WTC11 (cell line): ENCODE measurements around the gene RASD1. TPM values are rescaled to one million over a fixed set of nuclear protein-coding genes. Genes with fewer than 3 reads are reported as not detected.

Source experiments
- ATAC-seq: fragments of 200-7000 bp; cut with Tn5 transposase; 2 replicates; pipeline ENCODE4 v1.10.0; 2021; ENCODE audit warnings: mild to moderate bottlenecking, moderate library complexity
- CTCF ChIA-PET: fragments of 300-600 bp; sonication (Branson Sonifier 250); formaldehyde crosslinking; loops from one replicate; lab custom pipeline; 2021; ENCODE audit warnings: antibody characterized with exemption; lab: Charles Lee
- POLR2A ChIA-PET: fragments of 350-600 bp; sonication (Branson Sonifier 250); formaldehyde crosslinking; loops from one replicate; lab custom pipeline; 2021; ENCODE audit warnings: antibody characterized with exemption; lab: Charles Lee
- DNase-seq: peaks from one replicate; pipeline ENCODE4 v3.0.0; 2021; ENCODE audit warnings: low spot score
- H3K27ac Mint-ChIP-seq: 2 replicates; pipeline ENCODE4 v1.8.0; 2021; ENCODE audit warnings: mixed read lengths
- H3K27me3 Mint-ChIP-seq: 2 replicates; pipeline ENCODE4 v1.8.0; 2021; ENCODE audit warnings: low read depth, mild to moderate bottlenecking, moderate library complexity, mixed read lengths
- H3K36me3 Mint-ChIP-seq: 2 replicates; pipeline ENCODE4 v1.8.0; 2021; ENCODE audit warnings: mixed read lengths
- H3K4me1 Mint-ChIP-seq: 2 replicates; pipeline ENCODE4 v1.8.0; 2022; ENCODE audit warnings: mixed read lengths
- H3K4me3 Mint-ChIP-seq: 2 replicates; pipeline ENCODE4 v1.8.0; 2021; ENCODE audit warnings: mild to moderate bottlenecking, moderate library complexity, mixed read lengths
- H3K9me3 Mint-ChIP-seq: 2 replicates; pipeline ENCODE4 v1.8.0; 2021; ENCODE audit warnings: mixed read lengths
- ATF1 ChIP-seq: sonication (generic); formaldehyde crosslinking; IDR thresholded peaks from 2 replicates; pipeline ENCODE4 v1.8.1; 2023; ENCODE audit warnings: mild to moderate bottlenecking, moderate library complexity, missing genetic modification reagents
- ATF2 ChIP-seq: sonication (generic); formaldehyde crosslinking; IDR thresholded peaks from 2 replicates; pipeline ENCODE4 v1.8.1; 2022; ENCODE audit warnings: low read depth, missing genetic modification reagents, borderline replicate concordance
- ATF6 ChIP-seq: sonication (generic); formaldehyde crosslinking; IDR thresholded peaks from 2 replicates; pipeline ENCODE4 v1.8.1; 2023; ENCODE audit warnings: mild to moderate bottlenecking, missing genetic modification reagents
- E2F5 ChIP-seq: sonication (generic); formaldehyde crosslinking; IDR thresholded peaks from 2 replicates; pipeline ENCODE4 v1.8.1; 2022; ENCODE audit warnings: mild to moderate bottlenecking, moderate library complexity, missing genetic modification reagents
- EMX1 ChIP-seq: fragments of 250-450 bp; sonication (Bioruptor Pico); IDR thresholded peaks from 2 replicates; pipeline ENCODE4 v1.8.0; 2021; ENCODE audit warnings: mild to moderate bottlenecking
- ERG ChIP-seq: fragments of 250-450 bp; sonication (Bioruptor Pico); IDR thresholded peaks from 2 replicates; pipeline ENCODE4 v1.8.0; 2021; ENCODE audit warnings: mild to moderate bottlenecking
- ETV6 ChIP-seq: sonication (generic); formaldehyde crosslinking; IDR thresholded peaks from 2 replicates; pipeline ENCODE4 v1.8.1; 2022; ENCODE audit warnings: mild to moderate bottlenecking, missing genetic modification reagents
- GTF2I ChIP-seq: fragments of 250-450 bp; sonication (Bioruptor Pico); conservative IDR thresholded peaks from 2 replicates; pipeline ENCODE4 v1.4.0; 2021; ENCODE audit warnings: mild to moderate bottlenecking
- HMGXB4 ChIP-seq: sonication (generic); formaldehyde crosslinking; IDR thresholded peaks from 2 replicates; pipeline ENCODE4 v1.8.1; 2023; ENCODE audit warnings: mild to moderate bottlenecking, moderate library complexity, missing genetic modification reagents
- MAX ChIP-seq: sonication (generic); formaldehyde crosslinking; IDR thresholded peaks from 2 replicates; pipeline ENCODE4 v1.8.0; 2022; ENCODE audit warnings: mild to moderate bottlenecking, missing genetic modification reagents
- NR1H2 ChIP-seq: sonication (generic); formaldehyde crosslinking; IDR thresholded peaks from 2 replicates; pipeline ENCODE4 v1.9.0; 2021; ENCODE audit warnings: mild to moderate bottlenecking, moderate library complexity, missing genetic modification reagents
- NR3C1 ChIP-seq: sonication (generic); formaldehyde crosslinking; conservative IDR thresholded peaks from 2 replicates; pipeline ENCODE4 v1.8.1; 2023; ENCODE audit warnings: low read depth, mild to moderate bottlenecking, missing genetic modification reagents
- PREB ChIP-seq: sonication (generic); formaldehyde crosslinking; IDR thresholded peaks from 2 replicates; pipeline ENCODE4 v1.8.1; 2022; ENCODE audit warnings: mild to moderate bottlenecking, missing genetic modification reagents, moderate library complexity, borderline replicate concordance
- SMAD3 ChIP-seq: sonication (generic); formaldehyde crosslinking; IDR thresholded peaks from 2 replicates; pipeline ENCODE4 v1.8.0; 2022; ENCODE audit warnings: missing genetic modification reagents, mild to moderate bottlenecking, borderline replicate concordance
- SOX15 ChIP-seq: fragments of 250-450 bp; sonication (Bioruptor Pico); IDR thresholded peaks from 2 replicates; pipeline ENCODE4 v1.9.0; 2021; ENCODE audit warnings: mild to moderate bottlenecking
- SP1 ChIP-seq: sonication (generic); formaldehyde crosslinking; conservative IDR thresholded peaks from 2 replicates; pipeline ENCODE4 v1.8.1; 2022; ENCODE audit warnings: missing genetic modification reagents
- TCF7 ChIP-seq: sonication (generic); formaldehyde crosslinking; IDR thresholded peaks from 2 replicates; pipeline ENCODE4 v1.8.0; 2022; ENCODE audit warnings: mild to moderate bottlenecking, low read depth, missing genetic modification reagents, moderate library complexity
- TEAD4 ChIP-seq: sonication (generic); formaldehyde crosslinking; IDR thresholded peaks from 2 replicates; pipeline ENCODE4 v1.8.0; 2022; ENCODE audit warnings: mild to moderate bottlenecking, missing genetic modification reagents
- ZNF232 ChIP-seq: sonication (generic); formaldehyde crosslinking; IDR thresholded peaks from 2 replicates; pipeline ENCODE4 v1.8.0; 2022; ENCODE audit warnings: mild to moderate bottlenecking, missing genetic modification reagents
- ZNF281 ChIP-seq: sonication (generic); formaldehyde crosslinking; IDR thresholded peaks from 2 replicates; pipeline ENCODE4 v1.8.0; 2023; ENCODE audit warnings: mild to moderate bottlenecking, missing genetic modification reagents
- ZNF317 ChIP-seq: sonication (generic); formaldehyde crosslinking; IDR thresholded peaks from 2 replicates; pipeline ENCODE4 v1.8.1; 2023; ENCODE audit warnings: low read depth, mild to moderate bottlenecking, moderate library complexity, missing genetic modification reagents, borderline replicate concordance
- total RNA-seq: library from RNA; stranded (reverse); gene quantifications from 3 replicates; pipeline ENCODE4 v1.2.3, GENCODE V29; 2021

The RASD1 gene
- total RNA-seq, 1 experiment from 2014 or later, result 5.1 TPM

GRCh38 chr17:17527956-17528500 lies 31.8 kb upstream of the RASD1 start:
- ChIA-PET POLR2A (interaction anchor here (1.3 kb wide), 1 partner anchor 13 kb away, joined by 3 read pairs; no protein-coding TSS in a partner anchor), CTCF (interaction anchor here (0.6 to 1.7 kb wide), 8 partner anchors 10 to 54 kb away, joined by 3 to 11 read pairs (median 3); partner anchors contain the start of gene RASD1)
- DNase-seq (no peak), ATAC-seq (no peak)
- H3K27me3 Mint-ChIP-seq, result no peaks in the 10 kb centered on the region; the same call in 1 of the 2 replicates
- no peak for TF ChIP-seq GTF2I (CRISPR knock-in tag)
- 0 out of 2 replicates have a peak, but pooled peaks cover 6% of the 10 kb centered on the region for H3K9me3 Mint-ChIP-seq
- H3K27ac Mint-ChIP-seq, result peak overlapping the region; percentile 49; the same call in 1 of the 2 replicates
- no peak overlapping the region for H3K4me3 Mint-ChIP-seq
- H3K36me3 Mint-ChIP-seq, result peaks cover 5% of the 10 kb centered on the region; the same call in 1 of the 2 replicates
- peaks cover 19% of the 10 kb centered on the region for H3K4me1 Mint-ChIP-seq

GRCh38 chr17:17527534-17527933 lies 31.3 kb upstream of the RASD1 start:
- no peak for DNase-seq
- TF ChIP-seq ERG (CRISPR knock-in tag), result no peak
- TF ChIP-seq SOX15 (CRISPR knock-in tag), result no peak
- no peak for TF ChIP-seq ZNF281 (CRISPR knock-in tag)
- TF ChIP-seq ZNF317, result no peak
- no peak for TF ChIP-seq ATF6 (CRISPR knock-in tag)
- TF ChIP-seq ZNF232 (CRISPR knock-in tag), result no peak
- no peak for TF ChIP-seq EMX1
- TF ChIP-seq NR1H2, result no peak
- no peak for TF ChIP-seq SMAD3 (CRISPR knock-in tag)
- no peak for TF ChIP-seq MAX (CRISPR knock-in tag)
- no peak for TF ChIP-seq ETV6 (CRISPR knock-in tag)
- no peak for TF ChIP-seq TEAD4 (CRISPR knock-in tag)
- TF ChIP-seq E2F5 (CRISPR knock-in tag), result no peak
- TF ChIP-seq PREB (CRISPR knock-in tag), result no peak
- TF ChIP-seq ATF1 (CRISPR knock-in tag), result no peak
- TF ChIP-seq SP1 (CRISPR knock-in tag), result no peak
- TF ChIP-seq HMGXB4, result no peak
- no peak for TF ChIP-seq NR3C1 (CRISPR knock-in tag)
- TF ChIP-seq ATF2, result no peak
- no peak for TF ChIP-seq TCF7 (CRISPR knock-in tag)
- Mint-ChIP-seq H3K27me3 (no peaks in the 10 kb centered on the region; the same call in 1 of the 2 replicates), H3K9me3 (0 out of 2 replicates have a peak, but pooled peaks cover 6% of the 10 kb centered on the region), H3K4me3 (no peak overlapping the region), H3K36me3 (peaks cover 5% of the 10 kb centered on the region; the same call in 1 of the 2 replicates), H3K4me1 (peaks cover 21% of the 10 kb centered on the region), H3K27ac (peak overlapping the region; percentile 41; the same call in 1 of the 2 replicates)
- no peak for ATAC-seq
- CTCF ChIA-PET, result interaction anchor here (0.6 to 1.7 kb wide), 5 partner anchors 11 to 54 kb away, joined by 3 to 11 read pairs (median 3); partner anchors contain the start of gene RASD1
- POLR2A ChIA-PET, result interaction anchor here (1.3 kb wide), 1 partner anchor 12 kb away, joined by 3 read pairs; no protein-coding TSS in a partner anchor
